HG03565 (cell line): ENCODE data around the gene CCDC171.

Experiments
- ATAC-seq: cut with Tn5 transposase; IDR thresholded peaks from one replicate; pipeline ENCODE4 v1.9.1; 2021; ENCODE audit warnings: mild to moderate bottlenecking, moderate library complexity; ENCODE audit not compliant: unreplicated experiment

The CCDC171 gene

DNA sequence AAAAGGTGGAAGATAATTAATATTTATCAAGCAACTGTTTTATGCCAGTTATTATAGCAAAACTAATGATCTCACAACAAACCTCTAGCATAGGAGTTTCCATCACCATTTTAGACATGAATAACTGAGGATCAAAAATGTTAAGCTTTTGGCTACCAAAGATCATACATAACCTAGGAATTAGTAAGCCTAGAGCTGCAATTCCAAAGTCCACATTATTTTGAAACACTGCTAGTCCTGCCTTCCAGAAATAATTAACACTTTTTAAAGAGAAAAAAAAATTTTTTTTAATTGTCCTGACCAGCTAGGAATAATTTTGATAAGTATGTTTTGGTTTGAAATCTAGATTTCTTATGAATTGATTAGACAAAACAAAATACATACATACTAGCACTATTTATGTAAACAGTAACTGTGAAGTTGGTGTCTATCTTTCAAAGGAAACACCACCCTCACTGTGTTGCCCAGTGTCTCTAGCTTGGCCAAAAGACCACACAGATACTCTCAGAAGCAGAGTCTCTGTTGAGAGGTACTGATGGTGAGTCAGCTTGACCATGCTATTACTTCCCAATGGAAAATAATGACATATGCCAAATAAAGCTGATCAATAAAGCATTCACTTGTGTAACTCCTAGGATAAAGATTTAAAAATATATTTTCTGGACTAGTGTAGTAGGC, 422.4 kb downstream of the CCDC171 start:
- ATAC-seq = no peak

DNA sequence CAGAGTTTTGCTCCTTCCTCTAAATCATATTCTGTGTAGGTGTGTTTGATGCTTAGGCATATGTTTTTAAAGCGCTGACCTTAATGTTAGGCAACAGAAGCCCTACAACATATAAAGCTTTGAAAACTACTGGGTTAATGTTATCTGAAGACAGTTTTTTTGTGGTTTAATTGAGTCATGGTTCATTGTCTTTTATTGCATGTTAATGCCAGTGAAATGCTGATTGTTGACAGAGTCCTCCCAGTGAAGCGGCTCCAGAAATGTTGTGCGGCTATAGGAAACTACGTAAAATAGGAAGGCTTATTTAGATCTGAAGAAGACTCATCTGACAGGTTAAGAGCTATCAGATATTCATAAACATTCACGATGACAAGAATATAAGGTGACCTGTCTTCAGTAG, 424.6 kb downstream of the CCDC171 start:
- ATAC-seq = no peak

DNA sequence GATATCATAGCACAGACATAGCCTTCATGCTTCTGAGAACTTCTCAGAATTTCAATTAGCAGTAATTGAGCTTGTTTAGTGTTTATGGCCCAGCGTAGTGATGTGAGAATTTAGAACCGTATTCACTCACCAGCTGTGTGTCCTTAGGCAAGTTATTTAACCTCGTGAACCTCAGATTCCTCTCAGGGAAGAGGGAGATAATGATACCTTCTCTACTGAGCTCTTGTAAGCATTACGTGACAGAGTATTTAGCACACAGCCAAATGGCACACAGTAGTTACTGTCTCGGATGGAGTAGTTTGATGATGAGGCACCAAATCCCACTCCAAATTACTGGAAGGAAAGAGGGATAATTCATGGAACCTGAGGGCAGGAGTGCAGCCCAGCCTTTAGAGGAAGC, 429.3 kb downstream of the CCDC171 start:
- ATAC-seq = no peak

DNA sequence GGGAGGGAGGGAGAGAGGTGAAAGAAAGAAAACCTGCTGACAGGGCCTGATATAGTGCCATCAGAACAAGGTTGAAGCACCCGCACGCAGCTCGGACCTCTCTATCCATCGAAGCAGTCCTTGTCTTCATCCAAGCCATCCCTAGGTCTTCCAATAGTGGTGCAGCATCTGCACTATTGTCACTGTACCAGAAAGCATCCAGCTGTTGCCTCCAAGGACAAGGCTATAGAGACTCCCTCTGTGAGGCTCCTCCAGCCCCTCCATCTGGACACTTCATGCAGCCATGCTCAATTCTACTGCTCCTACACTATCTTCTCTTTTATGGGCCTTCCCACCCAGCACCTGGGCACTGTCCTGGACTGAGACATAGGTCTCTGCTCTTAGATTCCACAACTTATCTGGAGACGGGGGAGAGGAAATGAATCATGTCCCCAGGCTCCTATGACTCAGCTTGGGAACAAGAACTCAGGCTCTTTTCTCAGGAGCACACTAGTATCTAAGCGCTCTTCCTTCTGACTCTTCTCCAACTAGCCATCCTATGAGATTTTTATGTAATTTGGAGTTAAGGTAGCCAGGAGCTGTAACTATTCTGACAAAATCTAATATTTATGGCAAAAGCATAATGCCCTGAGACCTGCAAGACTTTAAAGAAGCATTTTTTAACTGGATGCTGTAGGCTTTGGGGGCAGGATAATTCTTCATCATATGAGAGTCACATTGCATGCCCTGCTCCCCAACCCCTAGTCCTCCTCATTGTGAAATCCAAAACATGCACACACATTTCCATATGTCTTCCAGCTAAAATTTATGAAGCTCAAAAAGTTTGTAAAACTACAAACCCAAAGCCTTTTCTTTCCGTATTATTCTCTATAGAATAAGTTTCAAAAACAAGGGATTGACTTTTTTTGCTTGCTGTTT, 446.8 kb downstream of the CCDC171 start:
- ATAC-seq = no peak

- ATAC-seq = no peak
These were observed 448.0 kb downstream of the CCDC171 start for GRCh38 chr9:16000811-16001210.

- ATAC-seq = no peak
These were observed 449.0 kb downstream of the CCDC171 start for GRCh38 chr9:16001856-16002255.

GRCh38 chr9:16002816-16003215, 450.0 kb downstream of the CCDC171 start:
- ATAC-seq = no peak

DNA sequence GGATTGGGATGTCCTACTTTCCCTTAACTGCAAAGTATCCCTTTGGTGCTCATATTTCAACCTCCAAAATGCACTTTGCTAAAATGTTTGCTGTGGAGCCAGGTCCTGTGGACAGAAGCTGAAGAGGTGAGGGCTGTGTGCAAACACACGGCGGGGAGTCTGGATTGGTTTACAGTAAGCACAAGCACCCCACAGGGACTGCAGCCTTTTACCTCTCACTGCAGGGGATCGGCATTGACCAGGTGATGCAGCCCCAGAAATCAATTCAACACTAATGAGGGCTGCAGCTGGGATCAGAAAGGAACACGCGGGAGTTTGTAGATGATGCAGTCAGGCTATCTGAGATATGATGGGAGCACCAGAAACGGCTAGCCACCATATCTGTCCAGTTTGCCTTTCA, 450.9 kb downstream of the CCDC171 start:
- ATAC-seq = no peak

GRCh38 chr9:16004613-16005012, 451.8 kb downstream of the CCDC171 start:
- no peak for ATAC-seq

- ATAC-seq = no peak
These were observed 457.4 kb downstream of the CCDC171 start for GRCh38 chr9:16010221-16010620.

DNA sequence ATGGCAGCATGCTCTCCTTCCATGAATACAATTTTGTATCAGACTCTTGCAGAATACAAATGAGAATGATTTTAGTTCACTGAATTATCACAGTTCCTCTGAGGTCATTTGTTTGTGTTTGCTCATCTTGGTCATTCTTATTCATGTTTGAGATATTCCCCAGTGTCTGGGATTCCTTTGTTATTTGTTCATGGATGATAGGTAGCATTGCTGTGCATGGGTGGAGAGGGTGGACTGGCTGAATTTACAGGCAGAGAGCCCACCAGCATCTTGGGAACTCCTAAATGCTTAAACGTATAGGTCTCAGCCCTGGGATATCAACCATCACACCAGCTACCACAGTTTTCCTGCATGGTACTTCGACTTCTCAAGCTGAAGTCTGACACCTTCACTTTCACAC, 459.8 kb downstream of the CCDC171 start:
- ATAC-seq = no peak

DNA sequence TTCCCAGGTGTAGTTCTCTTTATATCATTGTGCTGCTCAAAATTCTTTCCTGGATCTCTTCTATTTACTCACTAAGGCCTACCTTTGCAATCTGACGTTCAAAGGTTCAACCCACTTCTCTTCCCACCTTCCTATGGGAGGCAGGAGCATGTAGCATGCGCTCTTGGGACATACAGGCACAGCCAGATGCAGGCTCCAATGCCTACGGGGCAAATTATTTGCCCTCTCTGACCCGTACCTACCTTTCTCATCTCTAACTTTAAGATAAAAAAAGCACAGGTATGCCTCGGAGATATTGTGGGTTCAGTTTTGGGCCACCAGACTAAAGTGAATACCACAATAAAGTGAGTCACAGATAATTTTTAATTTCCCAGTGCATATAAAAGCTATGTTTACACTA, 460.5 kb downstream of the CCDC171 start:
- no peak for ATAC-seq

- ATAC-seq = no peak
These were observed 461.0 kb downstream of the CCDC171 start for GRCh38 chr9:16013826-16014225.

DNA sequence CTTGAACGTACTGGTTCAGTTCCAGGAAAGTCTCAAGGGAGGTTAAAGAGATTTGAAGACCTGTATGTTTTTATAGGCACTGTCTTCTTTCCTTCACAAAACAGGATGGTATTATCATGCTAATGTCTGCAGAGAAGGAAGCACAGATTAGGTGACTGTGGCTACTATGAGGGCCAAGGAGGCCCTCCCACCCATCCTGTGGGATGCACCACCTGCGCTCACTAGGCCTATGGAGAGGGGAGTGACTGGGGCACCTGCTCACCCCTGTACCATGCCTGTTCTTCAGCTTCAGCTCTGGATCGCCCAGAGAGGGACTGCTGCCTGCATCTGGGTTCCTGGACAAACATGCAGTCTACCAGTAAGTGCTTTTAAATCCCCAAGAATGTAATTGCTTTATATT, 469.4 kb downstream of the CCDC171 start:
- ATAC-seq = no peak

GRCh38 chr9:16023446-16023845, 470.6 kb downstream of the CCDC171 start:
- ATAC-seq = no peak
